OCI-LY1 (cell line): ENCODE data around the gene TTLL9.

Experiments used
- H2AFZ ChIP-seq: fragments of 200-600 bp; sonication (generic), shearing (Covaris generic); 2 replicates; pipeline ENCODE4 v1.6.0; 2014; ENCODE audit warnings: antibody characterized with exemption, mild to moderate bottlenecking, low read length
- H3F3A ChIP-seq: fragments of 200-600 bp; sonication (generic), shearing (Covaris generic); 2 replicates; pipeline ENCODE4 v1.6.0; 2014; ENCODE audit warnings: mild to moderate bottlenecking, antibody characterized with exemption, low read length, moderate library complexity; ENCODE audit not compliant: insufficient read depth
- H3K27ac ChIP-seq: fragments of 200-600 bp; sonication (generic); 2 replicates; pipeline ENCODE4 v1.5.1; 2014; ENCODE audit warnings: low read length, mixed run types, mild to moderate bottlenecking, low read depth; ENCODE audit not compliant: poor library complexity, severe bottlenecking
- H3K27me3 ChIP-seq: fragments of 200-600 bp; sonication (generic); 2 replicates; pipeline ENCODE4 v1.6.0; 2014; ENCODE audit warnings: antibody characterized with exemption, mild to moderate bottlenecking, low read length, moderate library complexity; ENCODE audit not compliant: insufficient read depth
- H3K36me3 ChIP-seq: fragments of 200-600 bp; sonication (generic); 2 replicates; pipeline ENCODE4 v1.6.1; 2014; ENCODE audit warnings: mild to moderate bottlenecking, antibody characterized with exemption, low read length, moderate library complexity, mixed read lengths; ENCODE audit not compliant: insufficient read depth
- H3K4me1 ChIP-seq: fragments of 200-600 bp; sonication (generic); 2 replicates; pipeline ENCODE4 v1.5.1; 2014; ENCODE audit warnings: mild to moderate bottlenecking, low read length, moderate library complexity; ENCODE audit not compliant: insufficient read depth, severe bottlenecking
- H3K4me2 ChIP-seq: fragments of 200-600 bp; sonication (generic), shearing (Covaris generic); 2 replicates; pipeline ENCODE4 v1.6.1; 2014; ENCODE audit warnings: low read length
- H3K4me3 ChIP-seq: fragments of 200-600 bp; sonication (generic); 2 replicates; pipeline ENCODE4 v1.5.1; 2014; ENCODE audit warnings: low read length, low read depth, mild to moderate bottlenecking, mixed read lengths; ENCODE audit not compliant: poor library complexity, severe bottlenecking
- H3K79me2 ChIP-seq: fragments of 200-600 bp; shearing (Covaris generic); 2 replicates; pipeline ENCODE4 v1.6.1; 2016; ENCODE audit warnings: mixed run types, low read length, mixed read lengths; ENCODE audit not compliant: insufficient read depth
- H3K9ac ChIP-seq: fragments of 200-600 bp; sonication (generic), shearing (Covaris generic); 2 replicates; pipeline ENCODE4 v1.6.1; 2014; ENCODE audit warnings: mild to moderate bottlenecking, low read length, mixed read lengths
- H3K9me2 ChIP-seq: fragments of 200-600 bp; sonication (generic), shearing (Covaris generic); 2 replicates; pipeline ENCODE4 v1.6.1; 2014; ENCODE audit warnings: low read depth, mild to moderate bottlenecking, low read length, mixed read lengths
- H3K9me3 ChIP-seq: fragments of 200-600 bp; shearing (Covaris generic); 2 replicates; pipeline ENCODE4 v1.6.1; 2014; ENCODE audit warnings: low read length, mixed read lengths
- H4K20me1 ChIP-seq: fragments of 200-600 bp; sonication (generic), shearing (Covaris generic); 2 replicates; pipeline ENCODE4 v1.6.0; 2016; ENCODE audit warnings: mild to moderate bottlenecking, low read length; ENCODE audit not compliant: insufficient read depth
- CTCF ChIP-seq: fragments of 200-600 bp; sonication (generic), shearing (Covaris generic); IDR thresholded peaks from 2 replicates; pipeline ENCODE4 v1.5.1; 2017; ENCODE audit warnings: mild to moderate bottlenecking, antibody characterized with exemption, low read length, moderate library complexity, mixed read lengths
- EZH2 ChIP-seq: fragments of 200-600 bp; sonication (generic), shearing (Covaris generic); IDR thresholded peaks from 2 replicates; pipeline ENCODE4 v1.8.0; 2017; ENCODE audit warnings: borderline replicate concordance, mixed run types, mild to moderate bottlenecking, antibody characterized with exemption, low read length, moderate library complexity, mixed read lengths

The TTLL9 gene

GRCh38 chr20:31838646-31839292 is 31.7 kb upstream of the TTLL9 start:
- no peaks in the 10 kb centered on the region for H3F3A ChIP-seq
- H3K4me3 ChIP-seq = no peak overlapping the region
- H3K79me2 ChIP-seq = no peaks in the 10 kb centered on the region
- H3K4me1 ChIP-seq = no peaks in the 10 kb centered on the region
- H3K4me2 ChIP-seq = no peak overlapping the region
- no peaks in the 10 kb centered on the region for H3K27me3 ChIP-seq
- no peak overlapping the region for H3K9ac ChIP-seq
- H3K36me3 ChIP-seq = no peaks in the 10 kb centered on the region
- no peaks in the 10 kb centered on the region for H3K9me3 ChIP-seq
- no peaks in the 10 kb centered on the region for H3K9me2 ChIP-seq
- no peak overlapping the region for H2AFZ ChIP-seq
- no peaks in the 10 kb centered on the region for H4K20me1 ChIP-seq
- no peak for TF ChIP-seq CTCF
- no peak overlapping the region for H3K27ac ChIP-seq

- Histone ChIP-seq H3K9ac (no peak overlapping the region), H3K4me3 (no peak overlapping the region), H2AFZ (no peak overlapping the region), H3K79me2 (no peaks in the 10 kb centered on the region), H3K9me3 (no peaks in the 10 kb centered on the region), H3K27me3 (no peaks in the 10 kb centered on the region), H3K27ac (no peak overlapping the region), H3K9me2 (no peaks in the 10 kb centered on the region), H3K36me3 (no peaks in the 10 kb centered on the region), H3K4me1 (no peaks in the 10 kb centered on the region), H3F3A (no peaks in the 10 kb centered on the region), H3K4me2 (no peak overlapping the region), H4K20me1 (no peaks in the 10 kb centered on the region)
- TF ChIP-seq CTCF (no peak), EZH2 (no peak)
Observed at GRCh38 chr20:31839782-31840487, 30.5 kb upstream of the TTLL9 start.

GRCh38 chr20:31840906-31841816 is 29.3 kb upstream of the TTLL9 start:
- Histone ChIP-seq H3K9me3 (no peaks in the 10 kb centered on the region), H3K79me2 (no peaks in the 10 kb centered on the region), H2AFZ (no peak overlapping the region), H4K20me1 (no peaks in the 10 kb centered on the region), H3K4me2 (no peak overlapping the region), H3F3A (no peaks in the 10 kb centered on the region), H3K4me1 (no peaks in the 10 kb centered on the region), H3K9me2 (no peaks in the 10 kb centered on the region), H3K27ac (no peak overlapping the region), H3K27me3 (no peaks in the 10 kb centered on the region), H3K4me3 (no peak overlapping the region), H3K9ac (no peak overlapping the region), H3K36me3 (no peaks in the 10 kb centered on the region)
- TF ChIP-seq CTCF = no peak
- TF ChIP-seq EZH2 = no peak
